Spinal cord (tissue), 10 donors: ENCODE data around the gene SERINC5. TPM values are rescaled to one million over a fixed set of nuclear protein-coding genes. Genes with fewer than 3 reads are reported as not detected.
"Not testable (repeated sequence)": the region's sequence is repeated elsewhere in the genome, so short reads cannot be mapped to it uniquely, and the experiment has no call there.

Experiments
- DNase-seq, 6 donors: peaks; one replicate each; pipeline versions ENCODE4 v3.0.0 to v3.0.0-alpha.2; 2013 to 2015; ENCODE audit warnings: low spot score in 6 of 6, low read depth in 4 of 6
- H3K27ac ChIP-seq: one replicate; pipeline ENCODE4 v1.5.1; 2013; ENCODE audit warnings: low read depth, low read length, control low read depth
- H3K27me3 ChIP-seq: one replicate; pipeline ENCODE4 v1.6.1; 2013; ENCODE audit warnings: low read length; ENCODE audit not compliant: control insufficient read depth, insufficient read depth
- H3K36me3 ChIP-seq: one replicate; pipeline ENCODE4 v1.6.1; 2013; ENCODE audit warnings: low read length; ENCODE audit not compliant: control insufficient read depth, insufficient read depth
- H3K4me1 ChIP-seq: one replicate; pipeline ENCODE4 v1.6.1; 2013; ENCODE audit warnings: low read length; ENCODE audit not compliant: control insufficient read depth, insufficient read depth
- H3K4me3 ChIP-seq: one replicate; pipeline ENCODE4 v1.5.1; 2013; ENCODE audit warnings: low read depth, low read length, control low read depth
- H3K9me3 ChIP-seq: one replicate; pipeline ENCODE4 v1.6.1; 2013; ENCODE audit warnings: low read length; ENCODE audit not compliant: control insufficient read depth, insufficient read depth
- WGBS: methylation state at CpG from one replicate; pipeline ENCODE4 v1.1.5; 2013; ENCODE audit warnings: missing lambda C conversion rate; ENCODE audit not compliant: insufficient coverage; 5-methylcytosine and 5-hydroxymethylcytosine counted together
- polyA plus RNA-seq, 2 donors: library from polyadenylated mRNA; unstranded; fragments of 120-200 nt; gene quantifications; one replicate each; pipeline ENCODE4 v1.2.1, GENCODE V29; 2013; ENCODE audit not compliant: insufficient read length in 2 of 2
- total RNA-seq, 2 donors: library from RNA; depleted of rRNA in 1 of 2; stranded (reverse); fragments of 120-200 nt in 1 of 2; fragments of >200 nt in 1 of 2; gene quantifications; one replicate each; pipeline versions ENCODE4 v1.2.3 to v1.2.4, GENCODE V29; 2013 to 2014
- donor health status: healthy.

The SERINC5 gene
- total and polyA plus RNA-seq, 4 donors = 43.2 to 67.5 (median 54.1) TPM

- H3K4me1 ChIP-seq = peaks cover 20% of the 10 kb centered on the region
- peak in 2 of 6 donors; percentile 34 to 72 for DNase-seq
- H3K4me3 ChIP-seq = no peak overlapping the region
- WGBS = 85% methylated on average over 4 of the region's 6 CpGs
- no peaks in the 10 kb centered on the region for H3K9me3 ChIP-seq
- no peaks in the 10 kb centered on the region for H3K27me3 ChIP-seq
- H3K36me3 ChIP-seq = no peaks in the 10 kb centered on the region
- H3K27ac ChIP-seq = no peak overlapping the region
These were observed 68.3 kb downstream of the SERINC5 start for GRCh38 chr5:80187421-80188090.

- DNase-seq, H3K27me3 ChIP-seq, H3K4me3 ChIP-seq, H3K9me3 ChIP-seq, H3K36me3 ChIP-seq, H3K27ac ChIP-seq: not testable (repeated sequence)
- 75% methylated on average over 5 of the region's 9 CpGs for WGBS
- H3K4me1 ChIP-seq = peaks cover 13% of the 10 kb centered on the region
These were observed 70.3 kb downstream of the SERINC5 start for GRCh38 chr5:80185535-80185934.

- Histone ChIP-seq H3K36me3 (no peaks in the 10 kb centered on the region), H3K9me3 (no peaks in the 10 kb centered on the region), H3K4me1 (peaks cover 13% of the 10 kb centered on the region), H3K4me3 (no peak overlapping the region), H3K27ac (no peak overlapping the region), H3K27me3 (no peaks in the 10 kb centered on the region)
- 94% methylated on average over 4 of the region's 6 CpGs for WGBS
- no peak for DNase-seq
These were observed 70.8 kb downstream of the SERINC5 start for GRCh38 chr5:80185095-80185494.

GRCh38 chr5:80184235-80185023, 71.4 kb downstream of the SERINC5 start:
- H3K9me3 ChIP-seq = no peaks in the 10 kb centered on the region
- no peaks in the 10 kb centered on the region for H3K36me3 ChIP-seq
- no peaks in the 10 kb centered on the region for H3K27me3 ChIP-seq
- 57% methylated on average over 2 of the region's 5 CpGs for WGBS
- H3K27ac ChIP-seq = no peak overlapping the region
- no peak overlapping the region for H3K4me3 ChIP-seq
- DNase-seq = peak in 2 of 6 donors; percentile 59 to 60
- peaks cover 13% of the 10 kb centered on the region for H3K4me1 ChIP-seq

- not testable (repeated sequence) for H3K27ac ChIP-seq, H3K9me3 ChIP-seq, H3K36me3 ChIP-seq, DNase-seq, H3K4me3 ChIP-seq, H3K27me3 ChIP-seq
- 60% methylated on average over 1 of the region's 10 CpGs for WGBS
- peaks cover 10% of the 10 kb centered on the region for H3K4me1 ChIP-seq
These were observed 72.1 kb downstream of the SERINC5 start for GRCh38 chr5:80183728-80184234.

- Histone ChIP-seq H3K27ac (no peak overlapping the region), H3K36me3 (no peaks in the 10 kb centered on the region), H3K27me3 (no peaks in the 10 kb centered on the region), H3K4me1 (peaks cover 10% of the 10 kb centered on the region), H3K9me3 (no peaks in the 10 kb centered on the region), H3K4me3 (no peak overlapping the region)
- DNase-seq = no peak
- WGBS = 79% methylated on average over 6 of the region's 7 CpGs
These were observed 72.9 kb downstream of the SERINC5 start for GRCh38 chr5:80182809-80183580.

- H3K4me1 ChIP-seq = peaks cover 7% of the 10 kb centered on the region
- H3K4me3 ChIP-seq = no peak overlapping the region
- peak in 1 of 6 donors; percentile 12 for DNase-seq
- H3K9me3 ChIP-seq = no peaks in the 10 kb centered on the region
- H3K27ac ChIP-seq = no peak overlapping the region
- H3K27me3 ChIP-seq = no peaks in the 10 kb centered on the region
- H3K36me3 ChIP-seq = no peaks in the 10 kb centered on the region
- 44% methylated on average over 4 of the region's 5 CpGs for WGBS
These were observed 74.1 kb downstream of the SERINC5 start for GRCh38 chr5:80181618-80182211.

GRCh38 chr5:80177236-80177635, 78.6 kb downstream of the SERINC5 start:
- Histone ChIP-seq H3K9me3 (no peaks in the 10 kb centered on the region), H3K27ac (no peak overlapping the region), H3K4me1 (peaks cover 7% of the 10 kb centered on the region), H3K36me3 (peaks cover 16% of the 10 kb centered on the region), H3K27me3 (no peaks in the 10 kb centered on the region), H3K4me3 (no peak overlapping the region)
- 20% methylated on average over 1 of the region's 3 CpGs for WGBS
- no peak for DNase-seq

GRCh38 chr5:80175337-80175736, 80.5 kb downstream of the SERINC5 start:
- no peak overlapping the region for H3K4me3 ChIP-seq
- peaks cover 24% of the 10 kb centered on the region for H3K36me3 ChIP-seq
- 58% methylated on average over 3 of the region's 5 CpGs for WGBS
- DNase-seq = no peak
- no peaks in the 10 kb centered on the region for H3K4me1 ChIP-seq
- no peaks in the 10 kb centered on the region for H3K9me3 ChIP-seq
- H3K27ac ChIP-seq = no peak overlapping the region
- H3K27me3 ChIP-seq = no peaks in the 10 kb centered on the region
